Hepatic stellate cell (primary cell): ENCODE data around the gene PPP1R3D.
"Not testable (repeated sequence)": the region's sequence is repeated elsewhere in the genome, so short reads cannot be mapped to it uniquely, and the experiment has no call there.

Experiments
- DNase-seq: peaks from one replicate; pipeline ENCODE4 v3.0.0; 2011; ENCODE audit warnings: low spot score

PPP1R3D gene, protein sequence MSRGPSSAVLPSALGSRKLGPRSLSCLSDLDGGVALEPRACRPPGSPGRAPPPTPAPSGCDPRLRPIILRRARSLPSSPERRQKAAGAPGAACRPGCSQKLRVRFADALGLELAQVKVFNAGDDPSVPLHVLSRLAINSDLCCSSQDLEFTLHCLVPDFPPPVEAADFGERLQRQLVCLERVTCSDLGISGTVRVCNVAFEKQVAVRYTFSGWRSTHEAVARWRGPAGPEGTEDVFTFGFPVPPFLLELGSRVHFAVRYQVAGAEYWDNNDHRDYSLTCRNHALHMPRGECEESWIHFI

DNA sequence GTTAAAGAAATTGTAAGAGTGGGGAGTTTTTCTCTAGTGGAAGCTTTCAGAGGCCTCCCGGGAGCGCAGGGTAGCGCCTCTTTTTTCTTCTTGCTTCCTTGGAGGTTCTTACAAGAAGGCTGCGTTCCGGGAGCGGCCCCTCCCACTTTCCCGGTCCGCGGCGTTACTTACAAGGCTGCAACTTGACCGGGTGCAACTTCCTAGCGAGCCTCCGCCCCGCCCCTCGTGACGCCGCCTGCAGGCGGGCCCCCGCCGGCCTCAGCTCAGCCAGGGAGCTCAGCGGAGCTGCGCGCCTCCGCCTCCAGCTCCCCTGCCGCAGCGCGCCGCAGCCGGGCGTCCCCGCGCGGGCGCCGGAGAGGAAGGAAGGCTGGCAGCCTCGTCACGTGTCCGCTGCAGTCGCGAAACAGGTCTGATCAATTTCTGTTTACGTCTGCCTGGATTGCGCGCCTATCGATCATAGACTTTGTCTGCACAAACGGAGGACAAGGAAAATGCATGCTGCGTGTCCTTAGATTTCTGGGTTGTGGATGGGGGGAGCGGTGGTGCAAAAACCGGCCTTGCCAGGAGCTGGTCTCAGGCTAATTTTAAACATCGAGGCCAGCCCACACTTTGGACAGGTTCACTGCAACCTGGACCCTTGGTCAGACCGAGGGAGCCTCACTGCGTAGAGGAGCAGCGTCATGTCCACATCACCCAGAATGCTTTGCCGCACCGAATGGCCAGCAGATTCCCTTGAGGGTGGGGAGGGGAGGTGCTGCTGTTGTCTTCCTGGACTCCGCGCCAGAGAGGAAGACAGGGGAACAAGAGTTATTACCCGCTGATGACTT is at the start of gene PPP1R3D, which contains the start of gene FAM217B:
TSS of gene PPP1R3D (minus strand) at position 177 of the 827 bp plus-strand sequence. CDS start 374 bp downstream, outside the sequence.
TSS of gene FAM217B (plus strand) at position 261 of the 827 bp plus-strand sequence. CDS start 3,555 bp downstream, outside the sequence.
- DNase-seq: peak; percentile 98

DNA sequence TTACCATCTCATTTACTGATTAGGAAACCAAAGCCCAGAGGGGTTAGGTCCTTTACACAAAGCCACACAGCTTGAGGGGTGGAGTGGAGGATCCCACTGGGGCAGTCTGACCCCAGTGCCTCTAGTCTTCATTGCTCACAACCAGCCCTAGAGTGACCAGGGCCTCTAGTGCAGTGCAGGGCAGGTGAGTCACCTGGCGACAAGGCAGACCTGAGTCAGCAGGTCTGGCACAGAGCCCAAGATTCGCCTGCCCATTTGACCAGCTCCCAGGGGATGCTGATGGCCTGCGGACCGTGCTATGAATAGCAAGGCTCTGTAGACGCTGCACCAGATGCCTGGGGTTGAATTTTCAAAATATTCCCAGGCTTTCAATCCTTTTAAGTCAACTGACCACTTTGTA is 48.0 kb upstream of the PPP1R3D start:
- DNase-seq: peak; percentile 16

DNA sequence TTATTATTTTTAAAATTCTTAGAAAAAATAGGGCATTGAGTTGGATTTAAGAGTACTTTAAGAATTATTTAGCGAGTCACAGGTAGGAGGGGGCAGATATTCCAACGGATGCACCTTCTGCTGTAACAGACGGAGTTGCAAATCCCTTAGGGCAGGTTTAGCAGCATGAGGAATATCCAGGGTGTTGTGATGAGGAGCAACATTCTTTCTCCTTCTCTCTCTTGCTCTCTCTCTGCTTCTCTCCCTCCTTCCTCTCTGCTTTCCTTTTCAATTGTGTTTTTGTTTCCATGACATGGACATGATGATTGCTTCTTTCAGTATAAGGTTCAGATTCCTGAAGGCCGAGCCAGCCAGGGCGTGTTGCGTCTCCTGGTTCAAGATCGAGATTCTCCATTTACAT is 47.0 kb upstream of the PPP1R3D start:
- no peak for DNase-seq

DNA sequence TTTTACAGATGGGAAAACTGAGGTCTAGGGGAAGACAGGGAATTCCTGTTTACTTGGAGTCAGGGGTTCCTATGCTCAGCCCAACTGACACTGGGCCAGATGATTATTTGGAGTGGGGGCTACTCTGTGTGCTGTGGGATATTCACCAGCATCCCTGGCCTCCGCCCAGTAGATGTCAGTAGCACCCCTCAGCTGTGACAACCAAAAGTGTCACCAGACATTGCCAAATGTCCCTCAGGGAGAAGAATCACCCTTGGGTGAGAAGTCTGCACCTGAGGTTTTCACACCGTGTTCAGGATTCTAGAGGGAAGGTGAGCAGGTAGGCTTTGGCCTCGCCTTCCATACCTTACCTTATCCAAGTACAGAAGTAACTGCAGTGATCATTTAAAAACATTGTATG is 45.8 kb upstream of the PPP1R3D start:
- no peak for DNase-seq

DNA sequence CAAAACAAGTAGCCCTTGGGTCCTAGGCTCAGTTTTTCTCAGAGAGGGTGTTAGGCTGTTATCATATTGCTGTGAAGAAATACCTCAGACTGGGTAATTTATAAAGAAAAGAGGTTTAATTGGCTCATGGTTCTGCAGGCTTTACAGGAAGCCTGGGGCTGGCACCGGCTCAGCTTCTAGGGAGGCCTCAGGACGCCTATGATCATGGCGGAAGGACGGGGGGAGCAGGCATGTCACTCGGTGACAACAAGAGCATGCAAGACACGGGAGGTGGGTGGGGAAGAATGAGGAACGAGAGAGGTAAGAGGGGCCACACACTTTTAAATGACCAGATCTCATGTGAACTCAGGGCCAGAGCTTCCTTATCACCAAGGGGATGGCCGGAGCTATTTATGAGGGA is 45.1 kb upstream of the PPP1R3D start:
- no peak for DNase-seq

DNA sequence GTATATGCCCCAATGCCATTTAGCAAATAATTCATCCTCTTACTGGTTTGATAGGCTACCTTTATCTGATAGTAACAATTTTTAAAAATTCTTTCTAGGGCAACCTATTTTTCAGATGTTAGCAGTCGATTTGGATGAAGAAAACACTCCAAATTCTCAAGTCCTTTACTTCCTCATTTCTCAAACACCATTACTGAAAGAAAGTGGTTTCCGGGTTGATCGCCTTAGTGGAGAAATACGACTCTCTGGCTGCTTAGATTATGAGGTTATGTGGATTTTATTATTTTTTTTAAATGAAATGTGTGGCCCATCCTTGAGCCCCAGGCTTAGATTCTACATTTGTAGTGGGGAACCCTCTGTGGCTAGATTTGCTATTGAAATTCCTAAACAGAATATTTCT is 44.4 kb upstream of the PPP1R3D start:
- DNase-seq: no peak

DNA sequence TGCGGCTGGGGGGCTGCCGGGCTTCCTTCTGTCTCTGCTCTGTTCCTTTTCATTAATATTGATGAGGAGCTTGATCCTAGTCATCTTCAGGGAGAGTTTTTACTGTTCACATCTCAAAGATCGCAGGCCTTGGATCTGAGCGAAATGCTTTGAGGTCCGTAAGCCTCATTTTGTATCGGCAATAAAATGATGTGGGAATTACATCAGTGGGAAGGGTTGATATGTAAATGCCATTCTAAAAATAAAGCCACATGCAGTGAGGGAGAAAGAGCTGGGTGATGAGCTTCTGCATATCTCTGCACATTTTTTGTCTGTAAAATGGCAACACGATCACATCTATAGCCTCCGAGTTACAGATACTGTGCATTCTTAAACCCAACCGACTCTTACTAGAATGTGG is 43.0 kb upstream of the PPP1R3D start:
- no peak for DNase-seq

DNA sequence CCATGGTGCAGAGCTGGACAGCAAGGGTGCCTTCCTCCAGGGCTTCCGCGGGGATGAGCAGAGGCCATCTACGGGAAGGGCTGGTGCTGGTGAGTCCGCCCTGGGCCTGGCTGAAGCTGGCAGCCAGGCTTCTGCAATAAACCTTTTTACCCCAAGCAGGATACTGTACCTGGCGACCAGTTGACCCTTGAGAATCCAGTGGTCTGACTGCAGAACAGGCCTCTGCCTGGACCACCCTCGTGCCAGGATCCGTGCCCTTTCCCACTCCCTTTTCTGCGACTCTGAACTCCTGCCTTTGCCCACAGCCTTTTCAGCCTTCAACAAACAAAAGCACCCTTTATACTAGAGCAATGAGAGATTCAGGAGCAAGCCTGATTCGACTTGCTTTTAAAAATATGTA is 37.0 kb upstream of the PPP1R3D start:
- DNase-seq: no peak

DNA sequence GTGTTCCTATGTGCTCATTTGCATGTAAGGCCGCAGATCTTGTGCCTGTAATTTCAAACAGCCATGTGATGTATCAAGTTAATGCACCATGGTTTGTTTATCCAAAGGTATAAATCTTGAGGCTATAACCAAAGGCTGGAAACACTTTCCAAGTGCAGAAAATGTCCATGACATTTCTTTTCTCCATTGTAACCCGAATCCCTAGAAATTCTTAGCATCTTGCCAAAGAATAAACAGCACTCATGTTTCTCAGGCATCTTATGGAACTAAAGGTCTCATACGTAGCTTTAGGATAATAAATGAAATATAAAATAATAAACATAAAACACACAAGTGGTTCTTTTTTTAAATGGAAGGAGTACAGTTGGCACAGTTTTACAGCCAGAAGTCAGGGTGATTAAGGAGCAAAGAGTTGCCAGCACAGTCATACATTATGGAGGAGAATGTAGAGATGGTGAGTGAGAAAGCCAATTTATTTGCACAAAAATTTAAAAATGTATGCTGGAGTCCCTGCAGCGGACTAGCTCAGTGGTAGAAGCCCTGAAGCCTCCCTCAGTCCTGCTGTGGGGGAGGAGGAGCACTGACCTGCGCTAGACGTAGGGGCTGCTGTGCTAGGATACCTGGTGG is 36.2 kb upstream of the PPP1R3D start:
- no peak for DNase-seq

DNA sequence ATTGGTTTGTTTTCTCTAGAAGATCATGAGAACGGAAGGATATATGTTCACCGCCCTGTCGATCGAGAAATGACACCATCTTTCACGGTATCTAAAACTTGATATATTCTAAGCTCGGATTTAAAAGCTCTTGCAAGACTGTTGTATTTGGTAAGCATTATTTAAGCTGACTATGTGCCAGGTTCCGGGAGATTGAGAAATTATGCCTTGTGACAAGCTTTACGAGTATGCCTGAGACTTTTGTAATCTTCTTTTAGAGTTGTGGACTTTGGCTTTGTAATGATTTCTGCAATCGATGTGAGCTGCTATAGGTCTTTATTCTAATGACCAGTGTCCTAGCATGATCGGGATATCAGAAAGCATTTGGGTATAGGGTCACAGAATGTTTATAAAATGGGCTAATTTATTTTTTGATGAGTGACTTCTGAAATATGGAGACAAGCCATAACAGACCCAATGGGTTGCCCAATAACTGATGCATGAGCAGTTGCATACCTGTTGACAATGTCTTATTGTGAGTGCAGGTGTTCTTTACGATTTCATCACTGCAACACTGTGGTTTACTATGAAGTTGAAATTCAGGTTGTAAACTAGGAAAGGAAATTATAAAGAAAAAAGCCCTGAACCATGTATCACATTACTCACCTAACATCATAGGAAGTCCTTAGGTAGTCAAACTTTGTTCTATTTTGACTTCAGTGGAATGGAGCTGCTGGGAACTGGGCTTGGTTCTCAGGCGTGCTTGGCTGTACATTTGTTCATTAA is 32.1 kb upstream of the PPP1R3D start:
- no peak for DNase-seq

DNA sequence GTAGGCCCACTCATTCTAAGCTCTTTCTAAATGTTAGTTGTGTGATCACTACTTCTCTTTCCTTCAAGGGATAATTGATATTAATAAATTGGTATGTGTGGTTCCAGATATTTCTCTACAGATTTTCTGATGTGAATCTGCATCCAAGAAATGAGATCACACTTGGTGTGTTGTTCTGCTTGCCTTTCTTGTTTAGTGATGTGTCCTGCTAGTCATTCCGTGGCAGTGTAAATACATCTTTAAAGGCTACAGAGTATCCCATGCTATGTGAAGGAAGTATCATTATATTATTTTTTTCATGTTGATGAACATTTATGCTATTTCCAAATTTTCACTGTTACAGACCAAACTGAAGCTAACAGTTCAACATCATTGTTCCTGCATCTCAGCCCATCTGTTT is 31.3 kb upstream of the PPP1R3D start:
- DNase-seq: no peak

DNA sequence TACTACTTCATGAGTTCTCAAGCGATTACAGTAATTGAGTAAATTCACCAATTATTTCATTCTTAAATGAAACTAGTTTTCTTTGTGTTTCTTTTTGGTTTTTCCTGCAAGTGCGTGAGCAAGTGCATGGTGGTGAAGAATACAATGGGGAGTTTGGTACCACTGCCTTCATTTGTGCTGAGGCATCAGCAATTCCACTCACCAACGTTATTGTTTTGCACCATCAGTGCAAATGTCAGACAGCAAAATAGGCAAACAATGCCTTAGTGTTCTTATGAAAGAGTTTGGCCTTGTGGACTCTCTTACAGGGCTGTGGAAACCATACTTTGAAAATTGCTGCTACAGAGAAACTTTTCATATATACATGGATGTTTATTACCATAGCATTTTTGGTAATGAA is 26.3 kb upstream of the PPP1R3D start:
- no peak for DNase-seq

DNA sequence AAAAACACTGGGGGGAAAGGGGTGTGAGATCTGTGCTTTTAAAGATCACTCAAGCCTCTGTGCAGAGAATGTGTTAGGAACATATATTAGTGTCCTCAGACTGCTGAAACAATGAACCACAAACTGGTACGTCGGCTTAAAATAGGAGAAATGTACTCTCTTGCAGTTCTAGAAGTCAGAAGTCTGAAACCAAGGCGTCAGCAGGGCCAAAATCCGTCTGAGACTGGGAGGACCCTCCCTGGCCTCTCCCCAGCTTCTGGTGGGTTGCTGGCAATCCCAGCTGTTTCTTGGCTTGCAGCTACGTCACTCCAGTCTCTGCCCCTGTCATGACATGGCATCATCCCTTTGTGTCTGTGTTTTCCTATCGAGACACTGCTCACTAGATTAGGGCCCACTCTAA is 22.1 kb upstream of the PPP1R3D start:
- DNase-seq: no peak

DNA sequence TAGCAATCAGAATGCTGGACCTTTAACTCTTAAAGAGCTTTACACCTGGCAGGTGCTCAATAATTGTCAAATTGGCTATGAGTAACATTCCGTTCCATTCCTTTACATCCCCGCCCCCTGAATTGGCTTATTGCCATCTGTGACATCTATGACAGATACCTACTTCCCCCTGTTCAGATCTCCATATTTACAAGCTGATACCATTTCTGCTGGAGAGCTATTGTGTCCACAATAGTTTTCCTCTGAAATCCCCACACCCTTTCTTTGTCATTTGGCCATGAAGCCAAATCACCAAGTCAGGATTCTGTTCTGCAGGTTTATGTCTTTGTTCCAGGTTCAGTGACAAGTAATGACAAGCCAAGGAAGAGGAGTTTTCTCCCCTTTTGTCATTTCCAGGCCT is 21.3 kb upstream of the PPP1R3D start:
- DNase-seq: no peak

DNA sequence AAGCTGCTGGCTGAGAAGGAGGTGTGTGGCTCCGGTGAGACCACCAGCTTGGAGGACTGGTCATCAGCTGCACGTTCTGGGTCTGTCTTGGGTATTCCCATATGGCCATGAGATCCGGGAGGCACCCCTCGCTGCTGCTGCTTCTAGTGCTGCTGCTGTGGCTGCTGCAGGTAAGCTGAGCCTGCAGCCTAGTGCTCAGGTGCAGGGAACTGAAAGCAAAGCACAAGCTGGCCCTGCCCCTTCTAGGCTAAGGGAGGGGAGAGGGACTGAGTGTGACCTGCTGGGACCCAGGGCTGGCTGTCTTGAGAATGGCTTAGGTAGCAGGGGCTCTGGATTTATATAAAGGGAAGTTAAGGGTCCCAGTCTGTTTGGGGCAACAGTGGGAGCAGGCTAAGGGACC is 18.5 kb upstream of the PPP1R3D start:
- DNase-seq: no peak

DNA sequence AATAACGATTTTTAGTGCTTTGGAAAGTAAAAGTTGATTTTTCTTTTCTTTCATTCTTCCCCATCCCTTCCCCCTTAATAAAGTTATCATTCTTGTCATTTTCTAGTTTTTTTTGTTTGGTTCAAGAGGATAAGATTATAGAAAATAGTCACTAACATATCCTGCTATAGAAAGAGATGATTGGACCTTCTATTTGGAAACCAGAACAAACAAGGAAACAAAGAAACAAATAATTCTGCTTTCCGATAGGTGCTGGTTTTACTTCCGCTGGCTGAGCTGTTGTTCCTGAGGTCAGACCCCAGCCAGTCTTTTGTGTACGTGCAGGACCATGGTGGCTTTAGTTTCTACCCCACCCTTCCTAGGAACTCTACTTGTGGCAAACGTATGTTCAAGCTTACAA is 18.0 kb upstream of the PPP1R3D start, which contains the start of gene CDH26:
TSS of gene CDH26 (plus strand) at position 301 of the 400 bp plus-strand sequence. CDS start 304 bp downstream, outside the sequence.
- DNase-seq: no peak

DNA sequence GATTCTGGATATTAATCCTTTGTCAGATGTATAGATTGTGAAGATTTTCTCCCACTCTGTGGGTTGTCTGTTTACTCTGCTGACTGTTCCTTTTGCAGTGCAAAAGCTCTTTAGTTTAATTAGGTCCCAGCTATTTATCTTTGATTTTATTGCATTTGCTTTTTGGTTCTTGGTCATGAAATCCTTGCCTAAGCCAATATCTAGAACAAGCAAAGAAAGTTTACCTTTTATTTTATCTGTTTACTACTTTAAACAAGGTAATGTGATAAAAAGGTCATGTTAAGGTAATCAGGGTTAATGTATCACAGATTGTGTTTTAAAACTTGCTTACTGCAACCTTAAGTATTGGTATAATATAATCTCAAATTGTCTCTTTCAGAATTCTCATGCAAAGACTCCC is 17.5 kb upstream of the PPP1R3D start:
- not testable (repeated sequence) for DNase-seq

DNA sequence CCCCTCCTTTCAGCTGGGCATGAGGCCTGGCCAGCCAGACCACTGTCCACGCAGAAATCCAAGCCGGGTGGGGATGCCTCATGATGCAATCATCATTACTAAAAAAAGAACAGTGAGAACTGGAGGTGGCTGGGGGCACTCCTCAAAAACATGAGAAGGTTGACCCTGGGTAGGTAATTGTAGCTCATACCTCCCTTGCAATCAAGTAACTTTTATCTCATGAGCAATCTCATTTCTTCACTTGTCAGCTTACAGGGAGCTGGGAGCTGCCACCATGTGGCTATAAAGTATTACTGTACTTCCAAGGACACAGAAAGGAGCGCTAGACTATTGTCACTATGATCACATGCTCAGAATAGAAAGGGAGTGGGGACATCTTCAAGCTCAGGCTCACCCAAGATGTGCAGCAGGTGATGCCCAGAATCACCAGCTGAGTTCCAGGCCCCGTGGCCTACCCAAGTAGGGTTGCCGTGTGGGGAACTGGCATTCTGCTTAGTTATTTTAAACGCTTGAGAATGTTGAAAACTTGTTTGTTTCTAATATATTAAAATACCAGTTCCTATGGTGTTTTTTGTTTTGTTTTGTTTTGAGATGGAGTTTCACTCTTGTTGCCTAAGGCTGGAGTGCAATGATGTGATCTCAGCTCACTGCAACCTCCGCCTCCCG is 15.2 kb upstream of the PPP1R3D start:
- no peak for DNase-seq

DNA sequence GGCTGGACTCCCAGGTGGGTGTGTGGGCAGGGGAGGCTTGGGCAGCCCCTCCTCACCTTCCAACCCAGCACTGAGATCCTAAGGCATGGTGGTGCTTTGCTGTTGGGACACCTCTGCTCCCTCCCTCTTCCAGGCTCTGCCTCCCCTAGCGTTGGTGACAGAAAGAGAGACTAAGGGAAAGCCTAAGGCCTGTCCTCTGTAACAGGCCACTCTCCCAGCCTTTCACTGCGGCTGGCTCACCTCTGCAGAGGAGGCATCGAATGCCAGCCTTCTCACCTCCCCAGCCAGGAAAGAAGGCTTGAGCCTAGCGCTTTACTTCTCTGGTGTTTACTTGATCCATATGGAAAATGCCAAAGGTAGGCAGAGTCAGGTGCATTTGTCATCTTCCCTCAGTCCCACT is 14.6 kb upstream of the PPP1R3D start:
- DNase-seq: no peak

DNA sequence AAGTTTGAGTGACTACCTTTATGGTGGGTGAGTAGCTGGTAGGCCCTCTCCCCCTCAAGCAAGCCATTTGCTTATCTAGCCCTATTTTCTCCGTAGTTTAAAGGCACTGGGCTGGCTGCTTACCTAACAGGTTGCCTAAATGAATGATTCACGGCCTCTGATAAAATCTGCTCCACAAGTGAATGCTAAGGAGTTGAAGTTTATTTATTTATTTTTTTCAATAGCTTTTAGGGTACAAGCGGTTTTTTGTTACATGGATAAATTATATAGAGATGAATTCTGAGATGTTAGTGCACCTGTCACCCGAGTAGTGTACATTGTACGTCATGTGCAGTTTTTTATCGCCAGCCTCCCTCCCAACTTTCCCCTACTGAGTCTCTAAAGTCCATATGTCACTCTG is 9.8 kb upstream of the PPP1R3D start:
- DNase-seq: no peak
